ENCODE data around the gene STAC2.

GRCh38 chr17:39217734-39218369 is 7.9 kb downstream of the STAC2 start:
- no peak for TF ChIP-seq CTCF (IDR thresholded peaks at IDR 0.05)
- TF ChIP-seq POLR2A (IDR thresholded peaks at IDR 0.05) = no peak

Data from Peyer's patch (tissue), 4 donors.